HT1080 (cell line): ENCODE measurements around the gene AGA. TPM values are rescaled to one million over a fixed set of nuclear protein-coding genes. Genes with fewer than 3 reads are reported as not detected.

Source experiments
- DNase-seq: peaks from one replicate; pipeline ENCODE4 v3.0.0-alpha.2; 2015; ENCODE audit warnings: low read depth
- total RNA-seq: library from RNA; depleted of rRNA; stranded (reverse); fragments of >200 nt; shearing (Covaris generic); gene quantifications from 2 replicates; pipeline ENCODE4 v1.2.3, GENCODE V29; 2014; rRNA removed

AGA gene
- total RNA-seq, 1 experiment from 2014 or later, result 14.0 TPM

GRCh38 chr4:177391287-177391686, 51.0 kb downstream of the AGA start:
- DNase-seq, result no peak

DNA sequence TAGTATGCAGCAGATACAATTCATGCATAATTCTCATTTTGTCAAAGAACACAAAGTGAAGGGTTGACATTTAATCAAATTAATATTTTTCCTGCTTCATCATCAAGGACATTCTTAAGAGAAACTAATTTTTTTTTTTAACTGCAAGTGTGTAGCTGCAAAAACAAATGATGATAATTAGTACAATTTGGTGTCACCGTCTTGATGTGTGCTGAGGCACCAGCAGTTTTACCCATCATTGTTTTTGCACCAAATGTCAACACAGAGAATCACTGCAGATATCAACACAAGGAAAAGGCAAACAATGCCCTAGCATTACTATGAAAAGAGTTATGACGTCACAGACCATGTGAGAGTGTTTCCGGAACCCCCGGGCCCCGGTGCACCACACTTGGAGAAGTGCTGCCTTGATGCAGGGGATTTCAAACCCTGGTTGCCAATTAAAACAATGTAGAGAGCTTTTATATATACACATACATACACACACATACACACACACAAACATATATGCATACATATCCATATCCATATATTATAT, 55.9 kb downstream of the AGA start:
- DNase-seq, result no peak

DNA sequence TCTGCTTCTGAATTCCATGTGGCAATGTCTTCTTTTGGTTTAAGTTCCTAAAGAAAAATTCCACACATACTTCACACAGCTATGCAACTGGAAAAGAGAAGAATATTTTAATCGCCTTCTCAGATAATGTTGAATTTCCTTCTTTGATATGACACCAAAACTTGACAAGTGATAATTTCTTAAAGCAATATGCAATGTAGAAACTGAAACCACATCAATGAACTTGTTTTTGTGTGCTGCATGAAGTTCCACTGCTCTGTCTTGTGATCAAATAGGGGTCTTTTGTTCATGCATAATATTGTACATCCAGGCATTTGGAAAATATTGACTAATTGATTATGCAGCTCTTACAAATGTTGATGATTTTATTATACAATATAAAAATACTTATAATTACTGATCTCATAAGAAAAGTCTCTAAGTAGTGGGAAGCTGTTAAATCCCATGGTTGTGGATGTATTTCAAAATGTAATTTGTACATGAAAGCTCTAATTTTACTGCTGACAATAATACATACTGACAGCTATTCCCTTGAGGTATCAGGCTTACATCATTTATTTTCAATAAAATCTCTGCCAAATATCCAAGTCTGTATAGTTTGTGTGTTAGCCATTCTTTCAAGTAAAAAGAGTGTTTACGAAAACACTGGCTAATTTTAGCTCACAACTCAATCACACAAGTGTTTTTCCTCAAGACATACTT, 56.5 kb downstream of the AGA start:
- no peak for DNase-seq

DNA sequence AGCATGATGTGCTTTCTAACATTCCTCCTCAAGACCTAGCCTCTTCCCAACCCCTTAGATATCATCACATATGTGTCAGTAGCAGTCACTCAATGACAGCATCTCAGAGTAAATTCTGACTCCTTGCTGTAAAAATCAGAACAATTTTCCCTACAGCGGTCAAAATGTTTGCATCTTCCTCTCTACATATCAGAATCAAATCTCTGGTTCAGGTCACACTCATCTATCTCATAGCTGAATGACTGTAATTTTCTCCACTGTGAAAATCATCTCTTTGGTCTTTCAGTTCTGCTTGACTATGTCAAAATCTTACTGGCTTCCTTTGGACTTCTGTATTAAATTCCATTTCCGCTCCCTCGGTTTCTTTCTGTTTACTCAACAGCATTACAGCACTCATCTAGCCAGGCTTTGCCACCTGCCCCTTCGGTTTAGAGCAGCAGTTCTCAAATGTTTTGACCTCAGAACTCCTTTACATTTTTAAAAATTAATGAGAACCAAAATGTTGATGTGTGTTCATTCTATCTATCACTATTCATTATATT, 57.3 kb downstream of the AGA start:
- DNase-seq, result no peak

DNA sequence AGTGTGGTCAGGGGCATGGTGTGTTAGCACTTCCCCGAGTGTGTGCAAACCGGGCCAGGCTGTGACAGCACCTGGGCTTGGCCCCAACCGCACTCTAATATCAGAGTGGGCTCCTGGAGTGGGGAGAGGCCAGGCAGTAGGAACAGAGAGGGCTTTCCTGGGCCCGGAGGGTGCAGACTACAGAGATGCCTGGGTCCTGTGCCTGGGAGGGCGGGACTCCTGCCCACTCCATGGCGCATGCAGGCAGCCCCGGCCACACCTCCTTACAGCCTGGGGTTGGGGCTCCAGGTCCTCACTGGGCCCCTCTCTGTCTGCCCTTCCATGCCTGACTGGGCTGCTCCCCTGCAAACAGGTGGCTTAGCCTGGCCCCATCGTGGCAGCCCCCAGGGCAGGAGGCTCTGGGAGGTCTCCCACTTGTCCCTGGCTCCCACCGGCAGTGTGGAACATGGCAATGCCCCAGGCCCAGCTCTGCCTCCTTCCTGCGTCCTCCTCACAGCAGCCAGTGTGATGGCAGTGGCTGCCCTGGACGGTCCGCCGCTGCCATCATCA, 60.4 kb downstream of the AGA start:
- no peak for DNase-seq

Other genes with a start within 250 kb of the AGA start
- 12.6 and 13.1 TPM in 2 replicates for gene NEIL3, start 132.6 kb downstream of the AGA start, total RNA-seq